ENCODE measurements around the gene SLC12A5.

The SLC12A5 gene

GRCh38 chr20:46101957-46102356, 72.9 kb downstream of the SLC12A5 start:
- H3K9me3 ChIP-seq (replicated peaks; ENCODE audit: insufficient read depth, low read length) = no peaks in the 10 kb centered on the region
- H3K9me2 ChIP-seq (replicated peaks; ENCODE audit: insufficient read depth, low read length) = no peaks in the 10 kb centered on the region
- no peaks in the 10 kb centered on the region for H3K36me3 ChIP-seq (replicated peaks; ENCODE audit: insufficient read depth, low read length)
- H3K79me2 ChIP-seq (ENCODE audit: low read length) = no peaks in the 10 kb centered on the region
- DNase-seq = no peak
- no peak overlapping the region for H3K4me2 ChIP-seq (ENCODE audit: low read depth, low read length)
- no peak overlapping the region for H3K27ac ChIP-seq (ENCODE audit: low read length)
- peaks cover 21% of the 10 kb centered on the region for H3K27me3 ChIP-seq (replicated peaks; ENCODE audit: insufficient read depth, low read length)
- H3F3A ChIP-seq (ENCODE audit: insufficient read depth, low read length) = no peaks in the 10 kb centered on the region
- H4K20me1 ChIP-seq (ENCODE audit: insufficient read depth, low read length) = no peaks in the 10 kb centered on the region
- no peak overlapping the region for H3K4me3 ChIP-seq (ENCODE audit: low read length)
- H3K4me1 ChIP-seq (ENCODE audit: low read length) = no peaks in the 10 kb centered on the region
- H2AFZ ChIP-seq (ENCODE audit: low read length) = no peak overlapping the region
- H3K9ac ChIP-seq (ENCODE audit: low read length) = no peak overlapping the region
- TF ChIP-seq EZH2phosphoT487 (IDR thresholded peaks at IDR 0.05; ENCODE audit: low read length) = no peak
- TF ChIP-seq EZH2 (optimal IDR thresholded peaks at IDR 0.05; ENCODE audit: low read depth, low read length) = no peak
- TF ChIP-seq CTCF (IDR thresholded peaks at IDR 0.05; ENCODE audit: low read length) = no peak

GRCh38 chr20:46102940-46103339, 73.9 kb downstream of the SLC12A5 start:
- H3K4me2 ChIP-seq (ENCODE audit: low read depth, low read length) = no peak overlapping the region
- no peaks in the 10 kb centered on the region for H4K20me1 ChIP-seq (ENCODE audit: insufficient read depth, low read length)
- TF ChIP-seq EZH2phosphoT487 (IDR thresholded peaks at IDR 0.05; ENCODE audit: low read length) = no peak
- peaks cover 1% of the 10 kb centered on the region; the same call in 1 of the 2 replicates for H3F3A ChIP-seq (ENCODE audit: insufficient read depth, low read length)
- H3K79me2 ChIP-seq (ENCODE audit: low read length) = no peaks in the 10 kb centered on the region
- H3K4me1 ChIP-seq (ENCODE audit: low read length) = peaks cover 2% of the 10 kb centered on the region; the same call in 1 of the 2 replicates
- H3K4me3 ChIP-seq (ENCODE audit: low read length) = no peak overlapping the region
- no peak for DNase-seq
- no peaks in the 10 kb centered on the region for H3K36me3 ChIP-seq (replicated peaks; ENCODE audit: insufficient read depth, low read length)
- peaks cover 13% of the 10 kb centered on the region for H3K27me3 ChIP-seq (replicated peaks; ENCODE audit: insufficient read depth, low read length)
- H3K9ac ChIP-seq (ENCODE audit: low read length) = no peak overlapping the region
- H3K27ac ChIP-seq (ENCODE audit: low read length) = no peak overlapping the region
- no peak overlapping the region for H2AFZ ChIP-seq (ENCODE audit: low read length)
- no peaks in the 10 kb centered on the region for H3K9me2 ChIP-seq (replicated peaks; ENCODE audit: insufficient read depth, low read length)
- H3K9me3 ChIP-seq (replicated peaks; ENCODE audit: insufficient read depth, low read length) = no peaks in the 10 kb centered on the region

GRCh38 chr20:46104262-46104661, 75.2 kb downstream of the SLC12A5 start:
- no peak for TF ChIP-seq CTCF (IDR thresholded peaks at IDR 0.05; ENCODE audit: low read length)
- no peak for TF ChIP-seq EZH2phosphoT487 (IDR thresholded peaks at IDR 0.05; ENCODE audit: low read length)
- TF ChIP-seq EZH2 (optimal IDR thresholded peaks at IDR 0.05; ENCODE audit: low read depth, low read length) = no peak
- Histone ChIP-seq H3K9me3 (replicated peaks; ENCODE audit: insufficient read depth, low read length) (no peaks in the 10 kb centered on the region), H3K9ac (ENCODE audit: low read length) (no peak overlapping the region), H3K9me2 (replicated peaks; ENCODE audit: insufficient read depth, low read length) (no peaks in the 10 kb centered on the region), H3K4me3 (ENCODE audit: low read length) (no peak overlapping the region), H3K27ac (ENCODE audit: low read length) (no peak overlapping the region), H3K27me3 (replicated peaks; ENCODE audit: insufficient read depth, low read length) (peaks cover 7% of the 10 kb centered on the region), H4K20me1 (ENCODE audit: insufficient read depth, low read length) (no peaks in the 10 kb centered on the region), H3F3A (ENCODE audit: insufficient read depth, low read length) (peaks cover 12% of the 10 kb centered on the region), H3K79me2 (ENCODE audit: low read length) (no peaks in the 10 kb centered on the region), H2AFZ (ENCODE audit: low read length) (no peak overlapping the region), H3K36me3 (replicated peaks; ENCODE audit: insufficient read depth, low read length) (no peaks in the 10 kb centered on the region), H3K4me1 (ENCODE audit: low read length) (peaks cover 13% of the 10 kb centered on the region), H3K4me2 (ENCODE audit: low read depth, low read length) (no peak overlapping the region)
- DNase-seq = no peak

GRCh38 chr20:46107061-46107460, 78.0 kb downstream of the SLC12A5 start:
- Histone ChIP-seq H3K4me1 (ENCODE audit: low read length) (peaks cover 26% of the 10 kb centered on the region), H3K9me3 (replicated peaks; ENCODE audit: insufficient read depth, low read length) (no peaks in the 10 kb centered on the region), H3F3A (ENCODE audit: insufficient read depth, low read length) (peaks cover 12% of the 10 kb centered on the region), H3K27me3 (replicated peaks; ENCODE audit: insufficient read depth, low read length) (peaks cover 11% of the 10 kb centered on the region), H3K4me2 (ENCODE audit: low read depth, low read length) (no peak overlapping the region), H3K4me3 (ENCODE audit: low read length) (no peak overlapping the region), H3K36me3 (replicated peaks; ENCODE audit: insufficient read depth, low read length) (no peaks in the 10 kb centered on the region), H3K27ac (ENCODE audit: low read length) (no peak overlapping the region), H2AFZ (ENCODE audit: low read length) (no peak overlapping the region), H3K9me2 (replicated peaks; ENCODE audit: insufficient read depth, low read length) (no peaks in the 10 kb centered on the region), H4K20me1 (ENCODE audit: insufficient read depth, low read length) (no peaks in the 10 kb centered on the region), H3K9ac (ENCODE audit: low read length) (no peak overlapping the region), H3K79me2 (ENCODE audit: low read length) (no peaks in the 10 kb centered on the region)
- TF ChIP-seq CTCF (IDR thresholded peaks at IDR 0.05; ENCODE audit: low read length) = no peak
- TF ChIP-seq EZH2 (optimal IDR thresholded peaks at IDR 0.05; ENCODE audit: low read depth, low read length) = no peak
- TF ChIP-seq EZH2phosphoT487 (IDR thresholded peaks at IDR 0.05; ENCODE audit: low read length) = no peak
- no peak for DNase-seq
